Measurements from ENCODE around the gene PHYKPL. TPM values are rescaled to one million over a fixed set of nuclear protein-coding genes. Genes with fewer than 3 reads are reported as not detected.
"Not testable (repeated sequence)": the region's sequence is repeated elsewhere in the genome, so short reads cannot be mapped to it uniquely, and the experiment has no call there.

The PHYKPL gene
- total RNA-seq, 4 donors from 2014 or later = 29.3 to 45.7 (median 31.8) TPM

- 79 to 84% methylated on average over 9 of the region's 9 CpGs for WGBS, 2 donors
- DNase-seq (ENCODE audit: low spot score in 2 of 2) = no peak
- intact Hi-C loops (cut with DNase I; ENCODE audit: low total_unique reads) = no loop called here
- no peak overlapping the region for H3K4me3 ChIP-seq (ENCODE audit: low read depth, poor library complexity, severe bottlenecking)
- TF ChIP-seq CTCF (IDR thresholded peaks at IDR 0.05) (no peak), POLR2A (IDR thresholded peaks at IDR 0.05) (no peak)
Observed at GRCh38 chr5:178240766-178241165, 8.2 kb upstream of the PHYKPL start.

DNA sequence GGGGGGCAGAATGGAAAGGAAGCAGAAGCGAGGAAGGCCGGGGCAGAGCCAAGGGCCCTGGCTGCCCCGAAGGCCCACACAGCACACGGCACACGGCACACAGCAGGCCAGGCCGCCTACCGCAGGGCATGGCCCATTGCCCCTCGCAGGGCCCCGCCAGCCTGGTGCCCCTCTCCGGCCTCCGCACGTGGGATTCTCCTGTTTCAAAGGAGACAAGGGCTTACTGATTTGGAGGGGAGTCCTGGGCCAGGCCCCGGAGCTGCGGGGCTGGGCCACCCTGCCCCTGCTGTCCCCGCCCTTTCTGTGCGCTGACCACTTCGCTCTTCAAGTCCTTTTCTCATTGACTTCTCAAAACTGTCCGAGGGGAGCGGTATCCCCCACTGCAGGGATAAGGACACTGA lies 7.7 kb upstream of the PHYKPL start:
- DNase-seq (ENCODE audit: low spot score in 2 of 2) = no peak
- no peak overlapping the region for H3K4me3 ChIP-seq (ENCODE audit: low read depth, poor library complexity, severe bottlenecking)
- intact Hi-C loops (cut with DNase I; ENCODE audit: low total_unique reads) = no loop called here
- TF ChIP-seq POLR2A (IDR thresholded peaks at IDR 0.05) (no peak), CTCF (IDR thresholded peaks at IDR 0.05) (no peak)
- WGBS, 2 donors = 69 to 88% methylated on average over 17 to 19 of the region's 19 CpGs

DNA sequence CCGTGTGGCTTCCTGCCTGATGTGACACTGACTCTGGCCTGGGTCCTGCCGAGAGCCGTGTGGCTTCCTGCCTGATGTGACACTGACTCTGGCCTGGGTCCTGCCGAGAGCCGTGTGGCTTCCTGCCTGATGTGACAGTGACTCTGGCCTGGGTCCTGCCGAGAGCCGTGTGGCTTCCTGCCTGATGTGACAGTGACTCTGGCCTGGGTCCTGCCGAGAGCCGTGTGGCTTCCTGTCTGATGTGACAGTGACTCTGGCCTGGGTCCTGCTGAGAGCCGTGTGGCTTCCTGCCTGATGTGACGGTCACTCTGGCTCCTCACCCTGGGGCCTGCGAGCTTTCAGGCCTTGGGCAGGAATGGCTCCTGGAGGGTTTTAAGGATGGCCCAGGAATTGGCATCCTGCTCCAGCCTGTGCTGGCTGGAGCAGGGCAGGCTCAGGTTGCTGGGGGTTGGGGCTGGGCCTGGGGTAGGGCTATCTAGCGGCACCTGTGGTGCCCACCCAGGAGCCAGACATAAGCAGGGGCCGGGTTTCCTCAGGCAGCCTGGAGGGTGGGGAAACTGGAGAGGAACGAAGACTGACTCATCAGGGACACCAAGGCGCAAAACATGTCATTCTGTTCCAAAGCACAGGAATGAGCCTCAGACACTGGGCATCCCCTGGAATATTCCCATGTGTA lies 7.2 kb upstream of the PHYKPL start:
- 32 to 45% methylated on average over 9 to 16 of the region's 16 CpGs for WGBS, 2 donors
- H3K4me3 ChIP-seq (ENCODE audit: low read depth, poor library complexity, severe bottlenecking); DNase-seq (ENCODE audit: low spot score in 2 of 2); intact Hi-C loops (cut with DNase I; ENCODE audit: low total_unique reads): not testable (repeated sequence)

DNA sequence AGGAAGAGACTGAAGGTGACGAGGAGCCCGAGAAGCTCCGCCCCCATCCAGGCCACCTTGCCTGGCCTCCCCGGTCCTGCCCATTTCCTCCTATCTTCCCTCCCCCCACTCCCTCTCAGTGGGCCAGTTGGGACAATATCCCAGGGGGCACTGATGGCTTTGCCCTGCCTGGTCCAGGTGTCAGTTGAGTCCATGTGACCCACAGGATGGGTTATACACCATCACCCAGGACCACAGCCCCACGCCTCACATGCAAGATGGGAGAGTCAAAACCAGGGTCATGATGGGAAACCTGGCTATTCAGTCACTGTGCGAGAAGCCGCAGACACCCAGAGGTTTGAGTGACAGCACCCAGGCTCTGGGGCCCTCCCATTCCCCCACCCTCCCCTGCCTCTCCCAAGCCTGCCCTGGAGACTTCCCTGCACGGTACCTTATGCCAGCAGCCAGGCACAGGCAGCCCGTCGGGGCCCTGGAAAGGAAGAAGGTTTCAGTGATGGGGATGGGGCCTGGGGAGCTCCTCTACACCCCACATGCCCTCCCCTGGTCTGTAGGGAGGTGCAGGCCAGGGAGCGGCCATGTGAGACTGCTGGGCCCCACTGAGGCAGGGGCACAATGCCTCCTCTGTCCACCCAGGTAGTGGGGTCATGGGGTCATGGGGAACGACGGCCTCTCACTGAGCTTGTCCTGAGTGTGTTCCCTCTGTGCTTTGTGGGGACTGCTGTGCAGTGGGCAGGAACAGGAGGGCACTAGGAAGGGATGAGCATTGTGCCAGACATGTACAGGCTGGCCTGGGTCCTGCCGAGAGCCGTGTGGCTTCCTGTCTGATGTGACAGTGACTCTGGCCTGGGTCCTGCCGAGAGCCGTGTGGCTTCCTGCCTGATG lies 6.3 kb upstream of the PHYKPL start:
- intact Hi-C loops (cut with DNase I; ENCODE audit: low total_unique reads) = no loop called here
- 60 to 64% methylated on average over 11 to 14 of the region's 17 CpGs for WGBS, 2 donors
- no peak for DNase-seq (ENCODE audit: low spot score in 2 of 2)

GRCh38 chr5:178238313-178238635 lies 5.7 kb upstream of the PHYKPL start:
- TF ChIP-seq CTCF (IDR thresholded peaks at IDR 0.05) (no peak), POLR2A (IDR thresholded peaks at IDR 0.05) (no peak)
- intact Hi-C loops (cut with DNase I; ENCODE audit: low total_unique reads) = no loop called here
- DNase-seq (ENCODE audit: low spot score in 2 of 2) = no peak
- WGBS, 2 donors = 81 to 95% methylated on average over 6 of the region's 6 CpGs
- no peak overlapping the region for H3K4me3 ChIP-seq (ENCODE audit: low read depth, poor library complexity, severe bottlenecking)

More for the DNA sequence above, 6.3 kb upstream of the PHYKPL start:
- TF ChIP-seq POLR2A (IDR thresholded peaks at IDR 0.05) (no peak), CTCF (IDR thresholded peaks at IDR 0.05) (no peak)
- no peak overlapping the region for H3K4me3 ChIP-seq (ENCODE audit: low read depth, poor library complexity, severe bottlenecking)

- WGBS, 2 donors = 55 to 64% methylated on average over 7 to 12 of the region's 13 CpGs
- no peak overlapping the region for H3K4me3 ChIP-seq (ENCODE audit: low read depth, poor library complexity, severe bottlenecking)
- TF ChIP-seq POLR2A (IDR thresholded peaks at IDR 0.05) (no peak), CTCF (IDR thresholded peaks at IDR 0.05) (no peak)
- no peak for DNase-seq (ENCODE audit: low spot score in 2 of 2)
- intact Hi-C loops (cut with DNase I; ENCODE audit: low total_unique reads) = no loop called here
Observed at GRCh38 chr5:178237431-178238312, 5.1 kb upstream of the PHYKPL start.
